Fibroblast of skin of left biceps (primary cell): Measurements from ENCODE around the gene DCST2.

ENCODE experiments used
- DNase-seq, 2 experiments: peaks; one replicate each; pipeline ENCODE4 v3.0.0-alpha.2; 2013; ENCODE audit warnings: low read depth in 2 of 2

Gene DCST2

GRCh38 chr1:155026588-155026987 is 7.0 kb downstream of the DCST2 start:
- no peak for DNase-seq

- DNase-seq: no peak
These were observed 7.4 kb downstream of the DCST2 start for GRCh38 chr1:155026154-155026553.

- no peak for DNase-seq
These were observed 9.3 kb downstream of the DCST2 start for GRCh38 chr1:155024315-155024714.

GRCh38 chr1:155023627-155024026 is 10.0 kb downstream of the DCST2 start:
- no peak for DNase-seq

GRCh38 chr1:155022927-155023236 is 10.7 kb downstream of the DCST2 start:
- DNase-seq: no peak

GRCh38 chr1:155022136-155022926 is 11.2 kb downstream of the DCST2 start:
- DNase-seq: no peak

- no peak for DNase-seq
These were observed 14.0 kb downstream of the DCST2 start for GRCh38 chr1:155019377-155020245.

GRCh38 chr1:155018617-155019348 is 14.8 kb downstream of the DCST2 start:
- no peak for DNase-seq

- no peak for DNase-seq
These were observed 15.7 kb downstream of the DCST2 start for GRCh38 chr1:155017946-155018316.

- DNase-seq: peak; percentile 48 to 62
These were observed 16.3 kb downstream of the DCST2 start for GRCh38 chr1:155017041-155017945.

GRCh38 chr1:155016231-155016831 is 17.2 kb downstream of the DCST2 start:
- no peak for DNase-seq

- DNase-seq: no peak
These were observed 17.9 kb downstream of the DCST2 start for GRCh38 chr1:155015527-155016230.

GRCh38 chr1:155014709-155015508 is 18.7 kb downstream of the DCST2 start:
- DNase-seq: no peak

- DNase-seq: no peak
These were observed 19.9 kb downstream of the DCST2 start for GRCh38 chr1:155013632-155014031.

GRCh38 chr1:155012776-155013602 is 20.6 kb downstream of the DCST2 start:
- no peak for DNase-seq

GRCh38 chr1:155012026-155012546 is 21.5 kb downstream of the DCST2 start:
- DNase-seq: no peak

- DNase-seq: no peak
These were observed 22.1 kb downstream of the DCST2 start for GRCh38 chr1:155011437-155012025.

GRCh38 chr1:155011004-155011416 is 22.6 kb downstream of the DCST2 start:
- DNase-seq: no peak
